ENCODE data around the gene STX19.
A peak's percentile ranks its signal among the peaks of the same experiment; 100 is the strongest.
"Not testable (repeated sequence)": the region's sequence is repeated elsewhere in the genome, so short reads cannot be mapped to it uniquely, and the experiment has no call there.

Gene STX19

DNA sequence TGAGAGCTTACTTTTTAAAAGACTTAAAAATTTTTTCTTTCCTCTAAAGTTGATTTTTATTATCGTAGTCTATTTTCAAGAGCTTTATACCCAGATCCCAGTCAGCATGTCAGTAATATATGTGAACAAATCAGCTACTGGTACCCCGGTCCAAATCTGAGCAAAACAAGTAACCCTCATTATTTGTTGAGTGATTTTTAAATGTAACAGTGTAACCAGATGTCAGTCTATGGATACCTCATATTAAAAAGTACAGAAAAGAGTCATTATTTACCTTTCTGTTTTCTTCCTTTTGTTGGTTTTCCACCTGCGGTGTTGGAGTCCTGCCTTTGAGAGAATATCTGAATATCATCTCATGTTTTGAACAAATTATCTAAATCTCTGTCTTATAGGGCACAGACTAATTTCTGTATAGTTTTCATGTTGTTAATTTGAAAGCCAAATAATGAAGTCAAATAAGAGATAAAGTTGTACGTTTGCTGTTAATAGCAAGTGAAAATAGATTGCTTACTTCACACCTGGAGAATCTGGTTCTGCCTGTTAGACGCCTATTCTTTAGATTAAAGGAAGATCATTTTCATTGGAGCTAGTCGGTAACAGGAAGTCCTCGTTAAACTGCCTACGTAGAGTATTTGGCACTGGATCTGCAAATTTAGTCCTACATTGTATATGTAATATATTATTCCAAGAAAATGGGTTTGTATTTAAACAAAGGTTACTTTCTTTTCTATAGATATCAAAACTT is at the start of gene STX19:
Gene STX19, minus strand, starts transcription at position 505 of the 745 bp plus-strand sequence. CDS start 13,328 bp downstream, outside the sequence.
- DNase-seq (ENCODE audit: low read depth) = no peak

DNA sequence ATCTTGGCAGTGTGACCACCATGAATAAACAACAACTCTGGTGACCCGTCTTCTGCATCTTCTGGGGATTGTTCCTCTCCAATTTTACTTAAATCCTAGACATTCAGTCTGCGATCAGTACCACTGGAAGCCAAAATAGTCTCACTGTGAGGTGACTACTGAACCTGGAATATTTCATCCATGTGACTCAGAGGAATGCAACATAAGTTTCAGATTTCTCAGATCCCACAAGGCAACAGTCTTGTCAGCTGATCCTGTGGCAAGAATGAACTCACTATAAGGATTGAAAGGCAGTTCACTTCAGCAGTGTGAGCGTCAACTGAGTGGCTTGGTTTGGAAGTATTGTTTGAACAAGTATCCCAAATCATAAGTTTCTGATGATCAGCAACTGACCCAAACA is 47.7 kb upstream of the STX19 start:
- no peak for DNase-seq (ENCODE audit: low read depth)

DNA sequence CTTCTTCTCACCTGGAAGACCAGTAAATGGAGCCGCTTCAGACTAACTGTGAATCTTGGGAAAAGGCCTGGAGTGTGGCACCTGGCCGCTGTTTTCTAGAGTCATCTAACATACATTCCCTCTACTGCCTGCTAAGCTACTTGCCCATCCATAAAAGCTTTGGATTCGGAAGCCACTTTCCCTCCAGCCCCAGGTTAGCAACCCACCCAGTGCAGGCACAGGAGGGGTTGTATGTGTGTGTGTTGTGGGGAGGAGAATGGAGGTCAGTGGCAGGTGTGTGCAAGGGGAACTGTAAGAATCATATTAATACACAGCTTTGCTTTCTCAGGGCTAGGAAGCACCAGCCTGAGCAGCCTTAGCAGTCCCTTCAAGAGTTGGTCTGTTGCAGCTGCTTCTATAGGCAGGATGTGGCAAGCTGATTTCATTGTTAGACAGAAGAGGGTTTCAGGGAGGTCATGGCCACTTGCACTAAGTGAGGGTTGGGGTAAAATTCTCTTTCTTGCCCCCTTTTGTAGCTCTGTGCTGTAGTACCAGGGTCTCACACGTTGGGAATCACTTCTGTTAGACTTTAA is 43.4 kb upstream of the STX19 start:
- DNase-seq (ENCODE audit: low read depth) = no peak

- no peak for DNase-seq (ENCODE audit: low read depth)
Observed at GRCh38 chr3:94070341-94070911, 42.0 kb upstream of the STX19 start.

DNA sequence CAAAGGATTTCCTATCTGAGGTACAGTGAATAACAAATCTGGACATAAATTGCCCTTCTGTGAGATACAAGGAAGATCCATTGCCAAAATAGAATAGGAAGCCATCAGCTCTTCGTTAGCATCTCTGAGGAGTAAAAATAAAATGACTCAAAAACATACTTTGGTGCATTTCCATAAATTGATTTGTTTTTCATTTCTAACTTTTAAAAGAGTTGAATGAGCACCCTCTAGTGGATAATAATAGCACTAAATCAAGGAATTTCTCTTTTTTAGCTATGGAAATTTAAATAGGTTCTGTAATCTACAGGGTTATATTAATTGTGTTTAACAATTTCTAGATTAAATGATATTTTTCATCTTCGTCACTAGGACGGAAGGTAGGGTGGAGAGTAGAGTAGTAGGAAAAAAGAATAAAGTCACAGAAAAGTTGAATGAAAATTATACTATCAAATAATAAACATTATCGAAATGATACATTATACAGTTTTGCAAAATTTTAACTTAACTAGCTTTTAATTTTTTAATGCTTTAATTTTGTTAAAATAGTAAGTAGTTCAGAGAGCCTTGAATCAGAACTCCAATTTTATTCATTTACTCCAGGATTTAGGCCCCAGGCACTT is 40.9 kb upstream of the STX19 start:
- DNase-seq (ENCODE audit: low read depth) = no peak

GRCh38 chr3:94066506-94067500 is 38.4 kb upstream of the STX19 start:
- no peak for DNase-seq (ENCODE audit: low read depth)

GRCh38 chr3:94065819-94066480 is 37.6 kb upstream of the STX19 start:
- DNase-seq (ENCODE audit: low read depth) = no peak

- DNase-seq (ENCODE audit: low read depth) = no peak
Observed at GRCh38 chr3:94065122-94065521, 36.7 kb upstream of the STX19 start.

- DNase-seq (ENCODE audit: low read depth) = no peak
Observed at GRCh38 chr3:94064243-94064860, 36.0 kb upstream of the STX19 start.

GRCh38 chr3:94063496-94064119 is 35.2 kb upstream of the STX19 start:
- DNase-seq (ENCODE audit: low read depth) = no peak

DNA sequence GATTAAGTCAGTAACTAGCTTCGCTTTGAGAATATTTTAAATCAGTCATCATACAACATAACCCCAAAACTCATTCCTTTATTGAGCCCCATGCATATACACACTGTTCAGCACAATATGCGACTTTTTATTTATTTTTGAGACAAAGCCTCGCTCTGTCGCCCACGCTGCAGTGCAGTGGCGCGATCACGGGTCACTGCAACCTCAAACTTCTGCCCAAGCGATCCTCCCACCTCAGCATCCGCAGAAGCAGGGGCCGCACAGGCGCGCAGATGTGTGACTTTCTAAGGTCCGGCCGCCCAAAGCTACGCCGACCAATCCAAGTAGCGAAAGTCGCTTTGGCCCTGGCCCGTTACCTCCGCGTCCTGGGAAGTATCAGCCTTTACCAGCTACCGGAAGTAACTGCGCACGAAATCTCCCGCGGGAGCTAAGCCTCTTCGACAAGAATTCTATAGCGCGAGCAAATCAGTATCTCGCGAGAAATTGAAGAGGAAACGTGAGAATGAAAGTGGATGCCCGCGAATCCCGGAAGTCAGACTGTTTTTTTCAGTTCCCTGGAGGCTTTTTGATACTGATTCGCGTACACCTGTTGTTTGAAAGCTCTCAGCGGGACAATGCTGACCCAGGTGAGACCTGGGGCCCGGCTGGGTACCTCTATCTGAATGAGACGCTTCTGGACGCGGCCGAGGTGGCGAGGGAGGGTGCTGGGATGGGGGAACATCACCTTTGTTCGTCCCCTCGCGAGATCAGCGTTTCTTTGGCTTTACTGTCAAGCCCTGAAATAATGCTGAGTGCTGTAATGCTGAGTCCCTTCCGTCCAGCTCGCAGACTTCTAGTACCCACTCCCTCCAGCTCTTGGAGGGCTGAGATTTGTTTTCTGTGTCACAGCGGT is 34.4 kb upstream of the STX19 start, which contains the start of the genes DHFR2 and NSUN3:
Gene DHFR2, minus strand, starts transcription at position 404 of the 892 bp plus-strand sequence. CDS start 1,405 bp downstream, outside the sequence.
Gene NSUN3, plus strand, starts transcription at position 549 of the 892 bp plus-strand sequence. Its CDS starts 66 bp downstream, at position 615.
- peak; percentile 93 for DNase-seq (ENCODE audit: low read depth)

GRCh38 chr3:94061297-94061696 is 32.9 kb upstream of the STX19 start:
- no peak for DNase-seq (ENCODE audit: low read depth)

DNA sequence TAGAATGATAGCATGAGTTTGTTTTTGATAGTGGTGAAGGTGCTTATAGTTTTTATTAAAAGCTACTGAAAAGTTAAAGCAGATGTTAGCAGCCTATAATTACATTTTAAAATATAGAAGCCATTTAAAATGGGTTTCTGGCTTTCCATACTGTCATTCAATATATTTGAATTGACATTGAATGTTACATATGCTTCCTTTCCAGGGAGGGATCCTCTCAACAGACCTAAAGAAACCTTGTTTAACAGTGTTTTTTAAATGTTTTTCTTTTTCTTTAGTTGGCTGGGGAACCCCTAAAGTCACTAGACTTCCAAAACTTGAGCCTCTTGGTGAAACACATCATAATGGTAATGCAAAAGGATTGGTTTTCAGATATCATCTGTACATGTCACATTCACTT is 22.1 kb upstream of the STX19 start:
- DNase-seq (ENCODE audit: low read depth) = no peak

DNA sequence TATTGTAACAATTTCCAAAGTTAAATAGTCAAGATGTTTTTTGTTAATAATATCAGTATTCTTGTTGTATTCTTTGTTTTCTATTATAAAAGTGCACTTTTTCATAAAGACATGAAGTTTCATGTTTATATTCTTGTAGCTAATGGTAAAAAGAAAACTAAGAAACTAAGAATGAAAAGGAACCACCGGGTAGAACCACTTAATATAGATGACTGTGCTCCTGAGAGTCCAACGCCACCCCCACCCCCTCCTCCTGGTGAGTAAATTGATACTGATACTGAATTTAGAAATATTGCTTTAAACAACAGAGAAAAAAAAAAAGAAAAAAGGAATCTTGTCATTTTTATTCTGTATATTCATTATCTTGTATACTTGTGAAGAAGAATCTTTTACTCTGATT is 20.9 kb upstream of the STX19 start:
- no peak for DNase-seq (ENCODE audit: low read depth)

DNA sequence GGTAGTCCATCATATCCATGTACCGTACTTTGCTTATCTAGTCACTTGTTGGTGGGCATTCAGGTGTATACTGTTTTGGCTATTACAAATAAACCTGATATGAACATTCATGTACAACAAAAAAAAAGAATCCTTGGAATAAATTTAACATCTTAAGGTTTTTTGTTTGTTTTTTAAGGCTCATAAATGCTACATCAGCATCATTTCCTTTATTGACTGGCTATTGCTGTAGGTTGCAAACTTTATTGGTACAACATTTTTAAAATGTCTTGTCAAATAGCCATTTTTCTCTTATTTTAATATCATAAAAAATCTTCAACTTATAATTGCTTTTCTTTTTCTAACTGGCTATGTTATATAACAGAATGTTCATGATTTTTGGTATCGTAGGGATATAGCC is 18.1 kb upstream of the STX19 start:
- DNase-seq (ENCODE audit: low read depth) = no peak

- DNase-seq (ENCODE audit: low read depth) = not testable (repeated sequence)
Observed at GRCh38 chr3:94044100-94044936, 15.9 kb upstream of the STX19 start.

DNA sequence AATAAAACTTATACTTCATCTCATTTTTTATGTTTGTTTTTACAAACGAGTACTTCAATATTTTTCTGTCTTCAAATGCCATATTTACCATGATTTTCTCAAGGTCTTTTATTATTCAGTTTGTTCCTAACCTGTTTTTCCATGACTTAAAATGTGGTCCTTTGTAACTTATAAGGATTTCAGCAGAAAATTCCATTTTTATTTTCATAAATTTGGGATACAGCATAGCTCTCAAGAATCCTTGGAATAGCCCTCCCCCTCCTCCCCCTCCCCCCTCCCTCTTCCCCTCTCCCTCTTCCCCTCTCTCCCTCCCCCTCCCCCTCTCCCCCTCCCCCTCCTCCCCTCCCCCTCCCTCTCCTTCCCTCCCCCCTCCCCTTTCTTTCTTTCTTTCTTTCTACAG is 14.9 kb upstream of the STX19 start:
- DNase-seq (ENCODE audit: low read depth) = no peak

GRCh38 chr3:94036909-94037507 is 8.6 kb upstream of the STX19 start:
- DNase-seq (ENCODE audit: low read depth) = peak; percentile 9

Data from fibroblast of the conjunctiva (primary cell).